Stimulated activated CD4-positive, alpha-beta T cell treated with anti-CD3 and anti-CD28 coated beads, Interleukin-4, amount 100 ng/mL, for 24 hours (primary cell): ENCODE data around the gene MAPKBP1.

ENCODE experiments used
- DNase-seq: peaks from one replicate; pipeline ENCODE4 v3.0.0-alpha.2; 2020

Gene MAPKBP1

GRCh38 chr15:41870689-41871081, 96.4 kb downstream of the MAPKBP1 start:
- peak; percentile 58 for DNase-seq

GRCh38 chr15:41871175-41871905, 97.1 kb downstream of the MAPKBP1 start:
- no peak for DNase-seq

- DNase-seq, result no peak
Measured at GRCh38 chr15:41872166-41872747, 98.0 kb downstream of the MAPKBP1 start.

GRCh38 chr15:41873711-41874110, 99.4 kb downstream of the MAPKBP1 start:
- no peak for DNase-seq

GRCh38 chr15:41874736-41875135, 100.5 kb downstream of the MAPKBP1 start:
- DNase-seq, result no peak

GRCh38 chr15:41876007-41876406, 101.7 kb downstream of the MAPKBP1 start:
- no peak for DNase-seq

- no peak for DNase-seq
Measured at GRCh38 chr15:41876689-41877088, 102.4 kb downstream of the MAPKBP1 start.
